SK-N-SH (cell line): ENCODE measurements around the gene ATP8A2.

ENCODE experiments used
- SMC3 ChIP-seq: IDR thresholded peaks from 2 replicates; pipeline ENCODE4 v1.6.1; 2012; ENCODE audit warnings: low read depth, low read length, improper control_type of control experiment
- USF1 ChIP-seq: IDR thresholded peaks from 2 replicates; pipeline ENCODE4 v1.4.0; 2012; ENCODE audit warnings: low read depth, borderline replicate concordance
- TF ChIP-seq, protein P1 (sequence below): fragments of 200-600 bp; sonication (generic); IDR thresholded peaks from 2 replicates; pipeline ENCODE4 v1.6.1; 2017; ENCODE audit warnings: antibody characterized with exemption, mild to moderate bottlenecking, moderate library complexity

- TF ChIP-seq SMC3 (no peak), USF1 (no peak)
- TF ChIP-seq, protein P1, sequence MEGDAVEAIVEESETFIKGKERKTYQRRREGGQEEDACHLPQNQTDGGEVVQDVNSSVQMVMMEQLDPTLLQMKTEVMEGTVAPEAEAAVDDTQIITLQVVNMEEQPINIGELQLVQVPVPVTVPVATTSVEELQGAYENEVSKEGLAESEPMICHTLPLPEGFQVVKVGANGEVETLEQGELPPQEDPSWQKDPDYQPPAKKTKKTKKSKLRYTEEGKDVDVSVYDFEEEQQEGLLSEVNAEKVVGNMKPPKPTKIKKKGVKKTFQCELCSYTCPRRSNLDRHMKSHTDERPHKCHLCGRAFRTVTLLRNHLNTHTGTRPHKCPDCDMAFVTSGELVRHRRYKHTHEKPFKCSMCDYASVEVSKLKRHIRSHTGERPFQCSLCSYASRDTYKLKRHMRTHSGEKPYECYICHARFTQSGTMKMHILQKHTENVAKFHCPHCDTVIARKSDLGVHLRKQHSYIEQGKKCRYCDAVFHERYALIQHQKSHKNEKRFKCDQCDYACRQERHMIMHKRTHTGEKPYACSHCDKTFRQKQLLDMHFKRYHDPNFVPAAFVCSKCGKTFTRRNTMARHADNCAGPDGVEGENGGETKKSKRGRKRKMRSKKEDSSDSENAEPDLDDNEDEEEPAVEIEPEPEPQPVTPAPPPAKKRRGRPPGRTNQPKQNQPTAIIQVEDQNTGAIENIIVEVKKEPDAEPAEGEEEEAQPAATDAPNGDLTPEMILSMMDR: no peak
Measured at GRCh38 chr13:25765266-25765665, 393.5 kb downstream of the ATP8A2 start.
